Measurements from ENCODE around the gene ADORA2B.
"Not testable (repeated sequence)": the region's sequence is repeated elsewhere in the genome, so short reads cannot be mapped to it uniquely, and the experiment has no call there.

Gene ADORA2B

DNA sequence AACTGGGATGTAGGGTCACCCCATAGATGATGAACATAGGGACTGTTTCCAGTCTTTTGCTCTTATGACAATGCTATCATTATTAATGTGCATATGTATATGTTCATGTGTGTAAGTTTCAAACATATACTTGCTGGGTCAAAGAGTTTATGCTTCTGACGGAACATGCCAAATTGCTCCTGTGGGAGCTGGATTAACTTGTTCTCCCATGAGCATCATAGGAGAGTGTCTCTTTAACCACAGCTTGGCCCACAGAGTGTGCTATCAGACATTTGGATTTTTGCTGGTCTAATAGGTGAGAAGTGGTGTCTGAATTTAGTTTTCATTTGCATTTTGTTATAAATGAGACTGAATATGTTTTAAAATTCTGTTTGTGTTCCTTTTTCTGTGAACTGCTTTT lies 22.3 kb upstream of the ADORA2B start:
- DNase-seq (ENCODE audit: low spot score): no peak

DNA sequence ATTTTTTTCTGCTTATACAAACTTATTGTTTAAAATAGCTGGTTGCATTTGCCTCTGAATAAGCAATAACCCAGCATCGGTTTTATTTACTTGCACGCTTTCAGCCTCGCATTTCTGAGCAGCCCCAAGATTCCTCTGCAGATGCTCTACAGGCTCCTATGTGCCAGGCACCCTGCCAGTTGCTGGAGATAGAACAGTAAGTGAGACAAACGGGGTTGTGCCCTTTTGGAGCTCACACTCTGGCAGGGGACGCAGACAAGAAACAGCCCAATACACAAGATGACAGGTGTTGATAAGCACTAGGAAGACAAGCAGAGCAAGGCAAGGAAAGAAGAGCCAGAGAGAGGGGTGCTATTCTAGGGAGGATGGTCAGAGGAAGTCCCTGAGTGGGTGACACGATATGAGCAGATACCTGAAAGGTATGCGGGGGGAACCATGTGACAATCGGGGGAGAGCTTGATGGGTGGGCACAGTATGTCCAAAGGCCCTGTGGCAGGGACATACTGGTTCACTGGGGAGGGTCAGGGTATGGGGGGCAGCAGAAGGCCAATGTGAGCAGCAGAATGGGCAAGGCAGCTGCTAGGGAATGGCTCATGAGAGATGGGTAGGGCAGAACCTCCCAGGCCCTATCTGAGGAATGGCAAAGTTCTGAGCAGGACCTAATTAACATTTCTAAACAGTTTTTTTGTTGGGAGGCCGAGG lies 18.7 kb upstream of the ADORA2B start:
- DNase-seq (ENCODE audit: low spot score): no peak

DNA sequence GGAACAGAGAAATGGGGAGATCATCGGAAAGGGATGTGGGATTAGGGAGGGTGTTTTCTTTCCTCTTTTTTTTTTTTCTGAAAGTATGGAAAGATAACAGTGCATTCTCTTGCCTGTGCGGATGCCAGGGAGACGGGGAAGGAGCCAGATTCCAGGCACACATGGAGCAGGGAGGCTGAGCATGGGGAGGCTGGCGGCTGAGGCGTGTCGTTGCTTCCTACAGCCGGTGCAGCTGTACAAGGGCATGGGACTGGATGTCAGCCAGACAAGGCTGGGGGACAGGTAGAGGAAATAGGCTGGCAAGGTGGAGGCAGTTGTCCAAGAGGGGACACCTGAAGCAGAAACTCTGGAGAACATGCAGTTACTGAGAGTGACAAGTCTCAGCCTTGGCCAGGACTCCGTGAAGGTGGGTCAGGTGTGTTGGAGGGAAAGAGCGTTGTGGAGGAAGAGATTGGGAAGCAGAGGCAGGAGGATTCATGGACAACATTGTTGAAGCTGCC lies 16.6 kb upstream of the ADORA2B start:
- DNase-seq (ENCODE audit: low spot score): no peak

DNA sequence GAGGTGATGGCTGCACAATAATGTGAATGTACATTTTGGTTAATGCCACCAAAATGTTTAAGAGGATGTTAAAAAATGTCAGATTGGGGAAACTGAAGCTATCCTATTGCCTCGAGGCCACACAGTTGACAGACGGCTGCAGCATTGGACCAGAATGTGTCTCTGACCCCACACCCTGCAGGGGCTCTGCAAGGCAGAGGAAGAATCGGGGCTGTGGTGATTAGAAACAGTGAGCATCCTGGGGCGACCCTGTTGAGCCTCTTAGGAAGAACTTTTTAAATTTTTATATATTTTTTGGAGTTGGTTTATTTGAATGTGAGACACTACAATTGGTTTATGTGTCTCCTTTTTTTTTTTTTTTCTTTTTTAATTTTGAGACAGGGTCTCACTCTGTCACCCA lies 15.0 kb upstream of the ADORA2B start:
- DNase-seq (ENCODE audit: low spot score): no peak

DNA sequence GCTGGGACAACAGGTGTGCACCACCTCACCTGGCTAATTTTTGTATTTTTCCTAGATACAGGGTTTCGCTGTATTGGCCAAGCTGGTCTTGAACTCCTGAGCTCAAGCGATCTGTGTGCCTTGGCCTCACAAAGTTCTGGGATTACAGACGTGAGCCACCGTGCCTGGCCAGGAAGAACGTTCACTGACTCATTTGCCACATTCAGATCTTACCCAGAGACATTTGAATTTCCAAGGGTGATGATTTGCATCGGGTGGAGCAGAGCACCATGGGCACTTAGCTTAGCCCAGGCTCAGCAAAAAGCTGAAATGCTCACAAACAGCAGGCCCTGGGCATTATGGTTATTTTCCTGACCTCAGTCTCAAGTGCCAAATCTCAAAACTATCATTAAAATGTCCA lies 14.5 kb upstream of the ADORA2B start:
- DNase-seq (ENCODE audit: low spot score): no peak

DNA sequence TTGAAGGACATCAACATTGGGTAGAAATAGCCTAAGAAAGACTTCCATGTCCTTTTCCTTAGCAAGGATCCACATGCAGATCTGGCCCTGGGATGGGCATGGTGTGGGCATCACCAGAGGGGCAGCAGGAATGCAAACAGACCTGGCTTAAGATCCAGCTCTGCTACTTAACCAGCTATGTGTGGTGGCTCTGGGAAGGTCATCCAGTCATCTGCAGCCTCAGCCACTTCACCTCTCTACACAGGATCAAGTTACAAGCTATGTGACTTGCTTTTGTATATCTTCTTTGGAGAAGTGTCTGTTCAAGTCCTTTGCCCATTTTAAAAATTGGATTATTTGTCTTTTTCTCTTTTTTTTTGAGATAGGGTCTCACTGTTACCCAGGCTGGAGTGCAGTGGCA lies 13.5 kb upstream of the ADORA2B start:
- no peak for DNase-seq (ENCODE audit: low spot score)

DNA sequence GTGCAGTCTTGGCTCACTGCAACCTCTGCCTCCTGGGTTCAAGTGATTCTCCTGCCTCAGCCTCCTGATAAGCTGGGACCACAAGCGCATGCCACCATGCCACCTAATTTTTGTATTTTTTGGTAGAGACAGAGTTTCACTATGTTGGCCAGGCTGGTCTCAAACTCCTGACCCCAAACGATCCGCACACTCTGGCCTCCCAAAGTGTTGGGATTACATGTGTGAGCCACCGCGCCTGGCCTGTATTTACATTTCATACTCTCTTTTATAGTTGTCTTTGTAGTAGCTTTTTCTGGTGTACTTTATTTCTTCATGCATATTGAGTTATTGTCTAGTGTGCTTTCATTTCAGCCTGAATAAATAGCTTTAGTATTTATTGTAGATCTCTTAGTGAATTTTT lies 10.1 kb upstream of the ADORA2B start:
- DNase-seq (ENCODE audit: low spot score): no peak

DNA sequence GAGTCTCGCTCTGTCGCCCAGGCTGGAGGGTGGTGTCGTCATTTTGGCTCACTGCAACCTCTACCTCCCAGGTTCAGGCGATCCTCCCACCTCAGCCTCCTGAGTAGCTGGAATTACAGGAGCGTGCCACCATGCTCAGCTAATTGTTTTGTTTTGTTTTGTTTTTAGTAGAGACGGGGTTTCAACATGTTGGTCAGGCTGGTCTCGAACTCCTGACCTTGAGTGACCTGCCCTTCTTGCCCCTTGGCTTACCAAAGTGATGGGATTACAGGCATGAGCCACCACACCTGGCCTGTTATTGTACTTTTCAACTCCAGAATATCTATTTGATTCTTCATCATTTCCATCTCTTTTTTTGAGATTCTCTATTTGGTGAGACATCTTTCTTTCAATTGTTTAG lies 9.0 kb upstream of the ADORA2B start:
- no peak for DNase-seq (ENCODE audit: low spot score)

- DNase-seq (ENCODE audit: low spot score): not testable (repeated sequence)
Observed at GRCh38 chr17:15936481-15936880, 8.4 kb upstream of the ADORA2B start.

DNA sequence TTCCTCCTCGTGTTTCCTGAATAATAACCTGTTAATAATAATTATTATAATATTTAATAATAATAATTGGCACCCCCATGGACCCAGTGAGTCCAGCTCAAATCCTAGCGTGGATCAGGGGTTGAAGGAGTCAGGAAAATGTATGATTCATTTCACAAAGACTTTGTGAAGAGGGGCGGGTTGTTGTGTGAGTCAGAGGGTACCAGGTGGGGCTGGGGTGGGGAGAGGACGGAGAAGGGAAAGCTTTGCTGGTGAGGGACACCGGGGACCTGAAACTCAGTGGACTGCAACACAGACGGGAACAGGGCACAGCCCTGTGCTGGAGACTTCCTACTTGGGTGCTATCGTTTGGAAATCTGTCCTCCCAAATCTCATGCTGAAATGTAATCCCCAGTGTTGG lies 3.1 kb upstream of the ADORA2B start:
- DNase-seq (ENCODE audit: low spot score): no peak

DNA sequence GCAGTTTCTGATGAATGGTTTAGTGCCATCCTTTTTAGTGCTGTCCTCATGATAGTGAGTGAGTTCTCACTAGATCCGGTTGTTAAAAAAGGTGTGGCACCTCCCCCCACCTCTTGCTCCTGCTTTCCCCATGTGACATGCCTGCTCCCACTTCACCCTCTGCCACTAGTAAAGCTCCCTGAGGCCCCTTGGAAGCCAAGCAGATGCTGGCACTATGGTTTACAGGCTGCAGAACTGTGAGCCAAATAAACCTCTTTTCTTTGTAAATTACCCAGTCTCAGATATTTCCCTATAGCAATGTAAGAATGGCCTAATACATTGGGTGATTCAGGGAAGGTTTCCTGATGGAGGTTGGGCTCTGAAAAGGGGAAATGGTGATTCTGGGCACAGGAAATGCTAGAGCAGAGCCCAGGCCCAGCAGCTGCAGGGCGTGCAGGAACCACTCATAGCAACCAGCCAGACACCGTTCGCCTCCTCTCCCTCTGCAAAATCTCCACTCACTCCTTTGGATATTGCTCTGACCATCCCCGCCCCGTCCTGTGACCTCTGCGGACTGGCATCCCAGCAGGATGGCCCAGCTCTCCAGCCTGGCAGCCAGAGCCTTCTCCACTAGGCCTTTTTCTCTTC lies 2.6 kb upstream of the ADORA2B start:
- peak; percentile 44 for DNase-seq (ENCODE audit: low spot score)

DNA sequence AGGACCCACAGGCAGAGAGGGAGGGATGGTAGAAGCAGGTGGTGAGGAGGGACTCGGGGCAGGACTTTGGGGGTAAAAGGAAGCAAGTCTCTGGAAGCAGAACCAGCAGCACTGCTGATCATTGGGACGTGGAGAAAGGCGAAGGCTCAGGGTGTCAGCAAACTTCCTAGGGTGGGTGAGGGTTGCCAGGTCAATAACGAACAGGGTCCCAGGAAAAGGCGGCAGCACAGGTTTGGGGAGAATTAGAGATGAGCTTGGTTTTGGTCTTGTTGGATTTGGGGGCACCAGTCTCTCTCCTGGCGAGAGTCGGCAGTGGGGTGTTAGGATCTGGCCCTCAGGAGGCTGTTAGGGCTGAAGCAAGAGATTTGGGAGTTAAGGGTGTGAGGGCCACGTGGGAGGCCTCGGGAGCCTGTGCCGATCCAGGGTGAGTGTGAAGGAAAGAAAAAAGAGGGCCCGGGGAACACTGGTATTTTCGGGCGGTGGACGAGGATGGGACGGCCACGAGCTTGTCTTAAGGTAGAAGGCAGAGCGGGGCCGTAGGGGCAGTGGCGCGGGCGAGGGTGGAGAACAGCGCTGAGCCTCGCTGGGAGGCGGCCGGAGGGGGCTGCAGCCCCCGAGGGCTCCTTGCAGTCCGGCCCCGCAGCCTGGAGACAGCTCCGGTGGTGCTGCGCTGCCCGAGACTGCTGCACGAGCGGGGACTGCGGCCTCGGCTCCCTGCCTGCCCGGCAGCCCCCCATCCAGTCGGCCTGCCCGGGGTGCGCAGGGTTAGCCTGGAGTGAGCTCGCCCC lies 765 bp upstream of the ADORA2B start:
- DNase-seq (ENCODE audit: low spot score): no peak

DNA sequence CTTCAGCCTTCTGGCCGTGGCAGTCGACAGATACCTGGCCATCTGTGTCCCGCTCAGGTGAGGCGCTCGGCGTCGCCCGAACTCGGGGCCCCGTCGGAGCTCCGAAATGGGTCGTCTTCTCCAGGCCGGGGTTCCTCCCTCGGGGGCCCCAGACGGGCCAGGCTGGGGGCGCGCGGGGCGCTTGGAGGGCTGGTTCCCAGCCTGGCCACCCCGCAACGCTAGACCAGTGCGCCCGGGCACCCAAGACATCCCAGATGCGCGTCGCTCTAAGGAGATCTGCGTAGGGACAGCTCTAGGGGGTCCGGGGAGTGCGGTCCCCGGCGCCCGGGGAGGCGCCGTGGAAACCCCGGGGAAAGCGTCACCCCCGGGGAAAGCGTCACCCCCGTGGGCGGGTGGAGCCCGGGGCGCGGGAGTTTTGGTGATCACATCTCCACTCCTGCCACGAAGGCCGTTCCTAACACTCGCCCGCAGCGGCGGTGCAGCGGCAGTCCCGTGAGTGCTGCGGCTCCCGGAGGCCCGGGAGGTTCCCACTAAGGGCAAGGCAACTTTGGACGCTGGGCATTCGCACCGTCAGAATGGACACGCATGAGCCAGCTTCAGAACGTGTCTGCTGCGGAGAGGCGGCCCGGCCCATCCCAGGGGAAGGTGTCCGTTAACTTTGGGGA lies 729 bp downstream of the ADORA2B start:
- DNase-seq (ENCODE audit: low spot score): no peak

DNA sequence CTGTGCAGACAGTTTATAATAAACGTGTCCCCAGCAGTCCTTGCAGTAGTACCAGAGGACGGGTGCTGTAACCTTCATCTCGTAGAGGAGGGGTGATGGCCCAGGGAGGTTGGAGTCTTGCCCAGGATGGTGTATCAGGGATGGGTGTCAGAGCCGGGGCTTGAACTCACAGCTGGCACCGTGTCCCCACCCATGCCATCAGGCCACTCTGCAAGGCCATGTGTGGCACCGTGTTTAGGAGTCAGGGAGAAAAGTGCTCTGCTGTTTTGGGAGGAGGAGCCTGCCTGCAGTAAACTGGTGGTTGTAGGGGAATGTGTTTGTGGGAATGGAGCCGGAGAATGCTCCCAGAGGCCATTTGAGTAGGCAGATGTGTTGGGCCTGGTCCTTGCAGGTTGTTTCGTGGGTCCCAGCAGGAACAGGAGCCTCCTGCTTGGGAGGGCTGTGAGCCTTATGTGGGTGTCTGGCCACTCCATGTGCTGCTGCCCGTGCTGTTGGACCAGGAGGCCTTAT lies 1.7 kb downstream of the ADORA2B start:
- no peak for DNase-seq (ENCODE audit: low spot score)

DNA sequence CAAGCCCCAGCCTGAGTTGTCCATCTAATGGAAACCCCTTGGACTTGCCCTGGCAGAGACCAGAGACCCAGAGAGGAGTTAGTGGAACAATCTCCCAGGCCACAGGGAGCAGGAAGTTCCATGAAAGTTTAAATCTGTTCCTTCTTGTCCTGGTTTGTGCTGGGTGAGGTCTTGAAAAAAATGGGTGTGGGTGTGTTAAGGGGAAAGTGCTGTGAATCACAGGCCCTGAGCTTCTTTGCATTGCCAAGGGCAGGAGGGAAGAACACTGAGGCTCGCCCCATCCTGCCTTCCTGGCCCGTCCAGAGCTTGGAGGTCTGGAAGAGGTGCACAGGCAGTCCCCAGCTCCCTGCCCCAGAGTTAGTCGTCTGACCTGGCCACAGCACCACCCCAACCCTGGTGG lies 2.3 kb downstream of the ADORA2B start:
- DNase-seq (ENCODE audit: low spot score): no peak

DNA sequence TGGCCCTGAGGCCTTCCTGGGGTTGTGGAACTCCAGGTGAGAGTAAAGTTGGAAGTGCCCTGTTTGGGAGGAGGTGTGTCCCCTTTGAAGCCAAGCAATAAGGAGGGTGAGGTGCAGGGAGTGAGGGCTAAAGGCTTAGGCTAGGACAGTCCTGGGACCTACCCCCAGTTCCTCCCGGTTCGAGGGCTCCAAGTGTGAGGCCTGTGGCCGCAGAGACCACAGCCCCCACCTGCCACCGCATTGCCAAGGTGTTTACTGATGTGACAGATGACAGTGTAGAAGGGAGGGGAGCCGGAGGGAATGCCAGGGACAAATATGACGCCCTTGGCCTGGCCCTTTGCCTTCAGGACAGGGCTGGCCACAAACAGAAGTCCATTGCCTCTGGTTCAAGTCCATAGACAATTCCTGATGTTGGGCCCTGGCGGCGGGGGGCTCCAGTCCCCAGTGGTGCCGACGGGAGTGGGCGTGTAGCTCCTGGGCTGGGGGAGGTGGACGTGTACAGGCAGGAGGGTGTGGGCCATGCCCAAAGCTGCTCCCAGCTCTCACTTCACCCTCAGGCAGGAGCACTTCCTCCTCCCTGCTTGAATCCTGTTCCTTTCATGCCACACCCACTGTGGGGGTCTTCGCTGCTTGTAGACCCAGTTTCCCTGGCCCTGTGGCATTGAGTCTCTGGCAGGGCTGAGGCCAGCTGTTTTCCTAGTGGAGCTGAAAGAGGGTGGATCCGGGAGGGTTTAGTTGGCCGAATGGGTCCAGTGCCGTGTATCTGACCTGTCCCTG lies 3.2 kb downstream of the ADORA2B start:
- DNase-seq (ENCODE audit: low spot score): no peak

GRCh38 chr17:15951368-15952047 lies 6.6 kb downstream of the ADORA2B start:
- DNase-seq (ENCODE audit: low spot score): no peak

- no peak for DNase-seq (ENCODE audit: low spot score)
Observed at GRCh38 chr17:15952048-15952532, 7.2 kb downstream of the ADORA2B start.

DNA sequence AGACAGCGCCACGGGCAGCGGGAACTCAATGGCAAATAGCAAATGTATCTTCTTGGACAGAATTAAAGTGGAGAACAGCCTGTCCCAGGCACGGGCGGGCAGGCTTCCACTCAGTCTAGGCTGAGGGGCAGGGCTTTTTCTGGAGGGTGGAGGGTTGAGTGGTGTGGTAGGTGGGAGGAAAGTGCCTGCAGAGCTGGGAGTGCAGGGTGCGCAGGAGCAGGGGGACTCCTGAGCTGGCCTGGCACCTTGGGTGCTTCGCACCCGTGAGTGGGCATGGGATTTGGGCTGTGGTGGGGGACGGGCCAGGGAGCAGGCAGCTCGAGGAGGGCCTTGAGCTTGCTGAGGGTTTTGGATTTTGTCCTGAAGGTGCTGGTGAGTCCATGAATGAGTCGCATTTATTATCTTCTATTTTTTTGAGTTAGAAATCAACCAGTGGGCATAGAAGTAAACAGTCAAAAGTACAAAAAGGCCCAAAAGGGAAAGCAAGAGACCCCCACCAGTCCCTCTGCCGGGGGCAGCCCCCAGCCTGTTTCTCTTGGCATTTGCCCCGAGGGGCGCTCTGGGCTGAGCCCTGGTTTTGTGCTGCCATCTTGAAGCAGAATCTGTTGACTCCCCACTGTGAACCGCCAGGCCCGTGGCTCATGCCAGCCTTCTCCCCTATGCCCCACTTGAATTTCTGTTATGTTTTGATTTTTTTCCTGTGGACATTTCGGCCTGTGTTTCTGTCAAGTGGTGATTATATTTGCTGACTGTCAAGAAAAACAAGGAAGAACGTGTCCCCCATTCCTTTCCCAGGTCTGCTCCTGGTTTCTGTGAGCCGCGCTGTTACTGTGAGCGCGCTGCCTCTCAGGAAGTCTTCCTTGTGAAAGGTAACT lies 8.2 kb downstream of the ADORA2B start:
- no peak for DNase-seq (ENCODE audit: low spot score)

GRCh38 chr17:15954222-15954621 lies 9.3 kb downstream of the ADORA2B start:
- DNase-seq (ENCODE audit: low spot score): peak; percentile 92
